Measurements from ENCODE around the gene HSPA9.

- TF ChIP-seq, protein P1, sequence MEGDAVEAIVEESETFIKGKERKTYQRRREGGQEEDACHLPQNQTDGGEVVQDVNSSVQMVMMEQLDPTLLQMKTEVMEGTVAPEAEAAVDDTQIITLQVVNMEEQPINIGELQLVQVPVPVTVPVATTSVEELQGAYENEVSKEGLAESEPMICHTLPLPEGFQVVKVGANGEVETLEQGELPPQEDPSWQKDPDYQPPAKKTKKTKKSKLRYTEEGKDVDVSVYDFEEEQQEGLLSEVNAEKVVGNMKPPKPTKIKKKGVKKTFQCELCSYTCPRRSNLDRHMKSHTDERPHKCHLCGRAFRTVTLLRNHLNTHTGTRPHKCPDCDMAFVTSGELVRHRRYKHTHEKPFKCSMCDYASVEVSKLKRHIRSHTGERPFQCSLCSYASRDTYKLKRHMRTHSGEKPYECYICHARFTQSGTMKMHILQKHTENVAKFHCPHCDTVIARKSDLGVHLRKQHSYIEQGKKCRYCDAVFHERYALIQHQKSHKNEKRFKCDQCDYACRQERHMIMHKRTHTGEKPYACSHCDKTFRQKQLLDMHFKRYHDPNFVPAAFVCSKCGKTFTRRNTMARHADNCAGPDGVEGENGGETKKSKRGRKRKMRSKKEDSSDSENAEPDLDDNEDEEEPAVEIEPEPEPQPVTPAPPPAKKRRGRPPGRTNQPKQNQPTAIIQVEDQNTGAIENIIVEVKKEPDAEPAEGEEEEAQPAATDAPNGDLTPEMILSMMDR (IDR thresholded peaks at IDR 0.05): no peak
- no peak for TF ChIP-seq POLR2AphosphoS5 (IDR thresholded peaks at IDR 0.05)
These were observed 36.1 kb downstream of the HSPA9 start for GRCh38 chr5:138538943-138539627.

Data from sigmoid colon (tissue), 4 donors.